K562 (cell line): ENCODE measurements around the gene ABCA4. TPM values are rescaled to one million over a fixed set of nuclear protein-coding genes. Genes with fewer than 3 reads are reported as not detected.

Source experiments
- BRD4 ChIP-seq: fragments of 200-600 bp; sonication (generic); IDR thresholded peaks from 2 replicates; pipeline ENCODE4 v1.6.1; 2017; ENCODE audit warnings: inconsistent platforms
- CBX8 ChIP-seq: fragments of 200-600 bp; sonication (generic); IDR thresholded peaks from 2 replicates; pipeline ENCODE4 v1.6.1; 2012; ENCODE audit warnings: borderline replicate concordance, mixed run types, low read depth, mild to moderate bottlenecking, moderate library complexity, mixed read lengths, low read length, control low read depth, inconsistent platforms; ENCODE audit not compliant: poor library complexity, severe bottlenecking; ENCODE audit errors: extremely low read depth
- FOXK1 ChIP-seq: sonication (generic); formaldehyde crosslinking; IDR thresholded peaks from 2 replicates; pipeline ENCODE4 v1.8.0; 2022; ENCODE audit warnings: missing genetic modification reagents, mild to moderate bottlenecking, borderline replicate concordance
- GABPB1 ChIP-seq: sonication (generic); formaldehyde crosslinking; IDR thresholded peaks from 2 replicates; pipeline ENCODE4 v1.8.0; 2022; ENCODE audit warnings: mild to moderate bottlenecking, missing genetic modification reagents
- GTF2A2 ChIP-seq: IDR thresholded peaks from 2 replicates; pipeline ENCODE4 v1.6.1; 2016; ENCODE audit warnings: mild to moderate bottlenecking, missing genetic modification characterization, missing compliant biosample characterization
- KAT2B ChIP-seq: IDR thresholded peaks from one replicate; pipeline ENCODE4 v1.6.1; 2012; ENCODE audit warnings: low read depth, mild to moderate bottlenecking, control low read depth, inconsistent platforms, low read length, moderate library complexity
- LEF1 ChIP-seq: fragments of 450-650 bp; IDR thresholded peaks from 2 replicates; pipeline ENCODE4 v1.6.1; 2016; ENCODE audit warnings: mild to moderate bottlenecking
- MTF1 ChIP-seq: fragments of 250-450 bp; sonication (Bioruptor Pico); IDR thresholded peaks from 2 replicates; pipeline ENCODE4 v1.9.0; 2021; ENCODE audit warnings: moderate library complexity, mild to moderate bottlenecking, inconsistent platforms, borderline replicate concordance
- NFXL1 ChIP-seq: fragments of 450-650 bp; formaldehyde crosslinking; IDR thresholded peaks from 2 replicates; pipeline ENCODE4 v1.4.0; 2021; ENCODE audit warnings: mild to moderate bottlenecking
- PURB ChIP-seq: sonication (generic); formaldehyde crosslinking; IDR thresholded peaks from 2 replicates; pipeline ENCODE4 v1.9.0; 2021; ENCODE audit warnings: low read depth, mild to moderate bottlenecking, missing genetic modification reagents
- RAD21 ChIP-seq, 2 experiments: fragments of 250-450 bp in 1 of 2; fragments of 450-650 bp in 1 of 2; sonication (Bioruptor Pico) in 1 of 2; formaldehyde crosslinking in 1 of 2; IDR thresholded peaks in 1 of 2; conservative IDR thresholded peaks in 1 of 2; 2 replicates each; pipeline versions ENCODE4 v1.4.0 to v1.8.0; 2020 to 2022; ENCODE audit warnings: mild to moderate bottlenecking in 2 of 2, moderate library complexity in 1 of 2
- SMARCC2 ChIP-seq: fragments of 450-650 bp; IDR thresholded peaks from 2 replicates; pipeline ENCODE4 v1.6.1; 2017; ENCODE audit warnings: antibody characterized with exemption, moderate library complexity, mild to moderate bottlenecking, low read depth
- SREBF2 ChIP-seq: sonication (generic); formaldehyde crosslinking; IDR thresholded peaks from 2 replicates; pipeline ENCODE4 v1.4.0; 2020; ENCODE audit warnings: mild to moderate bottlenecking, missing genetic modification reagents
- STAG1 ChIP-seq: sonication (generic); formaldehyde crosslinking; IDR thresholded peaks from 2 replicates; pipeline ENCODE4 v1.5.0; 2020; ENCODE audit warnings: missing genetic modification reagents, borderline replicate concordance
- TAF15 ChIP-seq: fragments of 200-400 bp; formaldehyde crosslinking; IDR thresholded peaks from 2 replicates; pipeline ENCODE4 v1.6.1; 2017; ENCODE audit warnings: mild to moderate bottlenecking, low read depth, low read length, moderate library complexity
- ZFP91 ChIP-seq: sonication (generic); formaldehyde crosslinking; IDR thresholded peaks from 2 replicates; pipeline ENCODE4 v1.8.0; 2022; ENCODE audit warnings: mild to moderate bottlenecking, missing genetic modification reagents
- ZNF253 ChIP-seq: fragments of 250-450 bp; sonication (Bioruptor Pico); conservative IDR thresholded peaks from 2 replicates; pipeline ENCODE4 v1.6.1; 2021; ENCODE audit warnings: mild to moderate bottlenecking
- ZNF518B ChIP-seq: fragments of 250-450 bp; sonication (Bioruptor Pico); IDR thresholded peaks from 2 replicates; pipeline ENCODE4 v1.5.0; 2021; ENCODE audit warnings: mild to moderate bottlenecking, moderate library complexity
- polyA plus RNA-seq, 8 experiments: library from polyadenylated mRNA; depleted of rRNA in 4 of 8; stranded (reverse) in 5 of 8; unstranded in 3 of 8; fragments of >200 nt; fragmentation: Nextera tagmentation in 2 of 8; fragmentation: Illumina TruSeq in 1 of 8; extraction: Ambion mirVana in 2 of 8; extraction: Trizol in 1 of 8; gene quantifications; 2 replicates each; pipeline versions ENCODE4 v1.2.1 to v1.2.3, GENCODE V29; 2011 to 2014; ENCODE audit warnings: inconsistent platforms in 1 of 8, missing spikeins in 1 of 8
- total RNA-seq, 7 experiments: library from RNA; depleted of rRNA in 6 of 7; stranded (reverse); fragments of >200 nt in 6 of 7; fragmentation: Illumina TruSeq in 2 of 7; extraction: Trizol in 2 of 7; gene quantifications; 2 replicates each; pipeline versions ENCODE4 v1.2.1 to v1.2.3, GENCODE V29; 2011 to 2021; ENCODE audit warnings: low replicate concordance in 1 of 7
- TF ChIP-seq, protein P1 (sequence below), 2 experiments: IDR thresholded peaks in 1 of 2; conservative IDR thresholded peaks in 1 of 2; 2 replicates each; pipeline ENCODE4 v1.6.1; 2016; ENCODE audit warnings: low read depth in 2 of 2, mild to moderate bottlenecking in 1 of 2, missing compliant biosample characterization in 1 of 2, missing genetic modification characterization in 1 of 2, moderate library complexity in 1 of 2

ABCA4 gene
- total and polyA plus RNA-seq, 9 of the 15 experiments (the other 6 are each of a cell fraction or from before 2014, with no cell fraction given) = 0.01 to 0.04 TPM; not detected in 7

DNA sequence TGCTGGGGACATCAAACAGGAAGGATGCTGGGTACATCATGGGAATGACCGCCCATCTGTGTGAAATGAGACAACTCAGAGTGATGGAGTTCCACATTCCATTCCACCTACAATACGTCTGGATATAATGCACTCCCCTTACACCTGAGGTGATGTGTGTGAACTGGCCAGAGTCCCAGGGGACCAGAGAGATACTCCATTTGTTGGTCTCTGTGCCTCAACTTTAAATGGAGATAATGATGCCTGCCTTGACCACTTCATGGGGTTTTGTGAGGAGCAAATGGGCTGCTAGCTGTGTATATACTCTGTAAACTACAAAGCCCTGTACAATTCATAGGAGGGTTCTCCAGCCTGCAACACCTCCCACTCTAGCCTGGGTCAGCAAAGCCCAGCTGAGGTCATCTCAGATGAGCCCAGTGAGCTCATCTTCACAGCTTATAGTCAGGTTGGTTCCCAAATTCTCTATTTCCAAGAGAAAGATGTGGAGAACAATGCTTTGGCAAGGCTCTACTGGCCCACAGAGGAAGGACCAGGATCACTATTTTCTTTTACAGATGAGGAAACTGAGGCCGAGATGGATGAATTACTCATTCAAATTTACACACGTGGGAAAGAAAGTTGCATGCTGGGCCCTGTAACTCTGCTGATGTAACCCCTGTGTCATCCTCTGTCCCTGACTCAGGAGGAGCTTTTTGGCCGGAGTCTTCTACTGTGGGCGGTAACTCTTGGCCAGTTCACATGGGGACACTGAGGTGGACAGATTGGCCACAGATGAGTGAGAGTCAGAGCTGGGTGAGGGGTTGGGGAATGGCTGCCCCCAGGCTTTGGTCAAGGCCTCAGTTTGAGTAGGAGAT, 106.1 kb downstream of the ABCA4 start (continued):
- TF ChIP-seq TAF15 = no peak
- TF ChIP-seq KAT2B = no peak
- TF ChIP-seq CBX8 = no peak
- TF ChIP-seq ZNF518B (CRISPR knock-in tag) = no peak
- no peak for TF ChIP-seq NFXL1 (CRISPR knock-in tag)
- TF ChIP-seq GABPB1 (CRISPR knock-in tag) = no peak
- TF ChIP-seq ZFP91 (CRISPR knock-in tag) = no peak
- TF ChIP-seq LEF1 = no peak
- no peak for TF ChIP-seq MTF1
- no peak for TF ChIP-seq BRD4
- no peak for TF ChIP-seq PURB (CRISPR knock-in tag)
- TF ChIP-seq ZNF253 (CRISPR knock-in tag) = no peak
- no peak for TF ChIP-seq SMARCC2
- TF ChIP-seq STAG1 (CRISPR knock-in tag) = no peak
- TF ChIP-seq GTF2A2 (tag) = no peak
- no peak for TF ChIP-seq RAD21 (CRISPR knock-in tag; conservative IDR thresholded peaks at IDR 0.05 in 1 of 2, IDR thresholded peaks at IDR 0.05 in 1 of 2)
- TF ChIP-seq, protein P1, sequence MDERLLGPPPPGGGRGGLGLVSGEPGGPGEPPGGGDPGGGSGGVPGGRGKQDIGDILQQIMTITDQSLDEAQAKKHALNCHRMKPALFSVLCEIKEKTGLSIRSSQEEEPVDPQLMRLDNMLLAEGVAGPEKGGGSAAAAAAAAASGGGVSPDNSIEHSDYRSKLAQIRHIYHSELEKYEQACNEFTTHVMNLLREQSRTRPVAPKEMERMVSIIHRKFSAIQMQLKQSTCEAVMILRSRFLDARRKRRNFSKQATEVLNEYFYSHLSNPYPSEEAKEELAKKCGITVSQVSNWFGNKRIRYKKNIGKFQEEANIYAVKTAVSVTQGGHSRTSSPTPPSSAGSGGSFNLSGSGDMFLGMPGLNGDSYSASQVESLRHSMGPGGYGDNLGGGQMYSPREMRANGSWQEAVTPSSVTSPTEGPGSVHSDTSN (CRISPR knock-in tag; IDR thresholded peaks at IDR 0.05; ENCODE audit: low read depth) = no peak
- TF ChIP-seq, protein P1 (tag; conservative IDR thresholded peaks at IDR 0.05; ENCODE audit: low read depth) = peak; percentile 33; the same call in 1 of the 2 replicates
- TF ChIP-seq SREBF2 (CRISPR knock-in tag) = no peak
- no peak for TF ChIP-seq FOXK1 (CRISPR knock-in tag)
